Liver (tissue), 2 donors: ENCODE measurements around the gene TMPRSS6.

ENCODE experiments used
- RAD21 ChIP-seq, 2 donors: IDR thresholded peaks; 2 replicates each; pipeline ENCODE4 v1.6.1; 2016; ENCODE audit warnings: antibody characterized with exemption in 2 of 2, mild to moderate bottlenecking in 2 of 2
- TF ChIP-seq, protein P1 (sequence below): IDR thresholded peaks from 2 replicates; pipeline ENCODE4 v1.6.1; 2016; ENCODE audit warnings: antibody characterized with exemption
- donor health status: healthy.

DNA sequence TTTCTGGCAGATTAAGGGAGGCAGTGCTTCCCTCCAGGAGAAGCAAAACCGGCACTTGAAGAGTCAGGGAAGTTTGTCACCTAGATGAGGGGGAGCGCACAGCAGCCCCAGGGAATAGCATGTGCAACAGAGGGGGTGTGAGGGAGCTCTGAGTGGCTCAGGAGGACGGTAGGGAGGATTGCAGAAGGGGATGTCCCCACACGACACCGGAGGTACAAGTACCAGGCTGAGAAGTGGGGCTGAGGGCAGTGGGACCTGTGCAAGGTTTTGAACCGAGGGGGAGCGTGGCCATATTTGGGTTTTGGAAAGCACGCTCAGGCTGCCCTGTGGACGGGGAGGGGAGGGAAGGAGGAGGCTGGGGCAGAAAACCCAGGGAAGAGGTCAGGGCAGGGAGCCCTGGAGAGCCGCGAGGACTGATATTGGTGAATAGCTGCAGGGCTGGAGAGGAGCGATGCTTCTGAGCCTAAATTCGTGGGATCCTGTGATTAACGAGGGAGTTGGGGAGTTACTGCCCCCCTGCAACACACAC lies 17.9 kb upstream of the TMPRSS6 start:
- no peak for TF ChIP-seq RAD21 (IDR thresholded peaks at IDR 0.05)
- TF ChIP-seq, protein P1, sequence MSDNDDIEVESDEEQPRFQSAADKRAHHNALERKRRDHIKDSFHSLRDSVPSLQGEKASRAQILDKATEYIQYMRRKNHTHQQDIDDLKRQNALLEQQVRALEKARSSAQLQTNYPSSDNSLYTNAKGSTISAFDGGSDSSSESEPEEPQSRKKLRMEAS = no peak
